ENCODE measurements around the gene TBKBP1. TPM values are rescaled to one million over a fixed set of nuclear protein-coding genes. Genes with fewer than 3 reads are reported as not detected.

TBKBP1 gene, protein sequence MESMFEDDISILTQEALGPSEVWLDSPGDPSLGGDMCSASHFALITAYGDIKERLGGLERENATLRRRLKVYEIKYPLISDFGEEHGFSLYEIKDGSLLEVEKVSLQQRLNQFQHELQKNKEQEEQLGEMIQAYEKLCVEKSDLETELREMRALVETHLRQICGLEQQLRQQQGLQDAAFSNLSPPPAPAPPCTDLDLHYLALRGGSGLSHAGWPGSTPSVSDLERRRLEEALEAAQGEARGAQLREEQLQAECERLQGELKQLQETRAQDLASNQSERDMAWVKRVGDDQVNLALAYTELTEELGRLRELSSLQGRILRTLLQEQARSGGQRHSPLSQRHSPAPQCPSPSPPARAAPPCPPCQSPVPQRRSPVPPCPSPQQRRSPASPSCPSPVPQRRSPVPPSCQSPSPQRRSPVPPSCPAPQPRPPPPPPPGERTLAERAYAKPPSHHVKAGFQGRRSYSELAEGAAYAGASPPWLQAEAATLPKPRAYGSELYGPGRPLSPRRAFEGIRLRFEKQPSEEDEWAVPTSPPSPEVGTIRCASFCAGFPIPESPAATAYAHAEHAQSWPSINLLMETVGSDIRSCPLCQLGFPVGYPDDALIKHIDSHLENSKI
- 13.9 and 16.3 TPM in 2 replicates for total RNA-seq (2014; rRNA removed; shearing (Covaris generic))

- Histone ChIP-seq H3K27me3 (ENCODE audit: control insufficient read depth, insufficient read depth, low read length) (no peaks in the 10 kb centered on the region), H3K36me3 (replicated peaks; ENCODE audit: control insufficient read depth, insufficient read depth, low read length) (no peaks in the 10 kb centered on the region), H3K4me3 (ENCODE audit: insufficient read depth, low read depth, low read length) (peak within 1 kb of the TSS; percentile 84)
- peak; percentile 97 for DNase-seq
Measured at GRCh38 chr17:47693731-47694580, at the start of gene TBKBP1. TSS of gene TBKBP1 (plus strand) at chr17:47694161. CDS start at chr17:47696113, 1,952 bp downstream.

DNA sequence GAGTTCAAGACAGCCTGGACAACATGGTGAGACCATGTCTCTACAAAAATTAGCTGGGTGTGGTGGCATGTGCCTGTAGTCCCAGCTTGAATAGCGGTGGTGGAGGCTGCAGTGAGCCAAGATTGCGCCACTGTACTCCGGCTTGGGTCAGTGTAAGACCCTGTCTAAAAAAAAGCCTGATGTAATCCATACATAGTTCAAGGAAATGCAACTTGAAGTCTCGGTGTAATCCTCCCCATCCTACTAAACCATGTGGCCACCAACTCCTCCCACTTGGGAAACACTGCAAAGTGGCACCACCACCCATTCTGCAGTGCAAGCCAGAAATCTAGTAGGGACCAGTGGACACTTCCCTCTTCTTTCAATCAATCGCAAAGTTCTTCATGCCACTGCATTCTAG, 49.6 kb upstream of the TBKBP1 start:
- Histone ChIP-seq H3K27me3 (ENCODE audit: control insufficient read depth, insufficient read depth, low read length) (no peaks in the 10 kb centered on the region), H3K36me3 (replicated peaks; ENCODE audit: control insufficient read depth, insufficient read depth, low read length) (no peaks in the 10 kb centered on the region), H3K4me3 (ENCODE audit: insufficient read depth, low read depth, low read length) (no peak overlapping the region)
- no peak for DNase-seq

- H3K36me3 ChIP-seq (replicated peaks; ENCODE audit: control insufficient read depth, insufficient read depth, low read length) = peaks cover 21% of the 10 kb centered on the region
- H3K27me3 ChIP-seq (ENCODE audit: control insufficient read depth, insufficient read depth, low read length) = no peaks in the 10 kb centered on the region
- DNase-seq = peak; percentile 96
- H3K4me3 ChIP-seq (ENCODE audit: insufficient read depth, low read depth, low read length) = peak within 1 kb of the TSS; percentile 93
Measured at GRCh38 chr17:47649153-47649971, 44.6 kb upstream of the TBKBP1 start, which contains the start of gene KPNB1. TSS of gene KPNB1 (plus strand) at chr17:47649919. CDS start at chr17:47650245, 326 bp downstream.

DNA sequence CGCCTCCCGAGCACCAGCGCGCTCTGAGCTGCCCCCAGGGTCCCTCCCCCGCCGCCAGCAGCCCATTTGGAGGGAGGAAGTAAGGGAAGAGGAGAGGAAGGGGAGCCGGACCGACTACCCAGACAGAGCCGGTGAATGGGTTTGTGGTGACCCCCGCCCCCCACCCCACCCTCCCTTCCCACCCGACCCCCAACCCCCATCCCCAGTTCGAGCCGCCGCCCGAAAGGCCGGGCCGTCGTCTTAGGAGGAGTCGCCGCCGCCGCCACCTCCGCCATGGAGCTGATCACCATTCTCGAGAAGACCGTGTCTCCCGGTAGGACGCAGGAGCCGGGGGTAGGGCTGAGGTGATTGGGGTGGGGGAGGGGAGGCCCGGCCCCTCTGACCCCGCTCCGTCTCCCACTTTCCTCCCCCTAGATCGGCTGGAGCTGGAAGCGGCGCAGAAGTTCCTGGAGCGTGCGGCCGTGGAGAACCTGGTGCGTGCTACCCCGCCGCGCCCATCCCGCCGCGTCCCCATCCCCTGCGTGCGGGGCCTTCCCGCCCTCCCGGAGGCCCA, 43.9 kb upstream of the TBKBP1 start:
- H3K4me3 ChIP-seq (ENCODE audit: insufficient read depth, low read depth, low read length) = peak overlapping the region; percentile 83
- DNase-seq = no peak
- peaks cover 26% of the 10 kb centered on the region for H3K36me3 ChIP-seq (replicated peaks; ENCODE audit: control insufficient read depth, insufficient read depth, low read length)
- H3K27me3 ChIP-seq (ENCODE audit: control insufficient read depth, insufficient read depth, low read length) = no peaks in the 10 kb centered on the region

- peaks cover 33% of the 10 kb centered on the region for H3K36me3 ChIP-seq (replicated peaks; ENCODE audit: control insufficient read depth, insufficient read depth, low read length)
- peak overlapping the region; percentile 83 for H3K4me3 ChIP-seq (ENCODE audit: insufficient read depth, low read depth, low read length)
- H3K27me3 ChIP-seq (ENCODE audit: control insufficient read depth, insufficient read depth, low read length) = no peaks in the 10 kb centered on the region
- peak; percentile 96 for DNase-seq
Measured at GRCh38 chr17:47650525-47651522, 43.1 kb upstream of the TBKBP1 start.

DNA sequence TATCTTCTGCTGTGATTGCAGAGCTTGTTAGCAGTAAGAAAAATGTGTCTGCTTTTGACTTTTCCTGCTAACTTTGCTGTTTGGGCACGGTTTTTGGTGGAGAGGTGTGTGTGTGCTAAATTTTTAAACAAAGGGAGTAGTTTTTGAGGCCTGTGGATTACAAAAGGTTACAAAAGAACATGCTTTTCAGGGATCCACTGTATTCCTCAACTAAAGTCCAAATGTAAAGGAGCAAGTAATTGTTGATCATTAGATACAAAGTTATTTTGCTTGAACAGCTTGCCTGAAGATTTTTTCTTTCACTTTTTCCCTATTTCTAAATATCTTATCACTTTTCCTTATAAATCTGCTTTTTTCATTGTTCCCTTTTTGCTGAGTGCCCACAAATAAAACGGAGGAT, 42.3 kb upstream of the TBKBP1 start:
- Histone ChIP-seq H3K27me3 (ENCODE audit: control insufficient read depth, insufficient read depth, low read length) (no peaks in the 10 kb centered on the region), H3K4me3 (ENCODE audit: insufficient read depth, low read depth, low read length) (no peak overlapping the region), H3K36me3 (replicated peaks; ENCODE audit: control insufficient read depth, insufficient read depth, low read length) (peaks cover 37% of the 10 kb centered on the region)
- DNase-seq = no peak

DNA sequence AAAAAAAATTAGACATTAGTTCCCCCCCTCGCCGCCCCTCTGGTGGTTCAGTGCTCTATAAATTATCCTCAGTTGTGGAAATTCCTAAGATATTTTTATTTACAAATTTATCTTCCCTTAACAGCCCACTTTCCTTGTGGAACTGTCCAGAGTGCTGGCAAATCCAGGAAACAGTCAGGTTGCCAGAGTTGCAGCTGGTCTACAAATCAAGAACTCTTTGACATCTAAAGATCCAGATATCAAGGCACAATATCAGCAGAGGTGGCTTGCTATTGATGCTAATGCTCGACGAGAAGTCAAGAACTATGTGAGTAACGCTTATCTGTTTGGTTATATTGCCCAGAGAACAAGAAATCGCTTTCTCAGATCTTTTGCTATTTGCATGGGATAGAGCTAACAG, 41.4 kb upstream of the TBKBP1 start:
- H3K4me3 ChIP-seq (ENCODE audit: insufficient read depth, low read depth, low read length) = no peak overlapping the region
- peaks cover 45% of the 10 kb centered on the region for H3K36me3 ChIP-seq (replicated peaks; ENCODE audit: control insufficient read depth, insufficient read depth, low read length)
- DNase-seq = no peak
- H3K27me3 ChIP-seq (ENCODE audit: control insufficient read depth, insufficient read depth, low read length) = no peaks in the 10 kb centered on the region

DNA sequence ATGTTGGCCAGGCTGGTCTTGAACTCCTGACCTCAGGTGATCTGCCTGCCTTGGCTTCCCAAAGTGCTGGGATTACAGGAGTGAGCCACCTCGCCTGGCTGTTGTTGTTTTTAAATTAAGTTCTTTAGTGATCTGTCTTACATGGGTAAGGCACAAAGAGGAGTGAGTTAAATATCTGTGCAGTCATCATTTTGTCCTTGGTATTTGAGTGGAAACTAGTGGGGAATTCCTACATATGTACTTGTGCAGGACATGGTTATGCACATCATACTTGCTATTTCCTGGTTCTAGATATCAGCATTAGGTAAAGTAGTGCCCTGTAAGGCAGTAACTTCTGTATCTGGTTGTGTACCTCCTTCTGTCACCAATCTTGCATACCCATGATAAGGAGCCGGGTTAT, 40.5 kb upstream of the TBKBP1 start:
- Histone ChIP-seq H3K36me3 (replicated peaks; ENCODE audit: control insufficient read depth, insufficient read depth, low read length) (peaks cover 54% of the 10 kb centered on the region), H3K4me3 (ENCODE audit: insufficient read depth, low read depth, low read length) (no peak overlapping the region), H3K27me3 (ENCODE audit: control insufficient read depth, insufficient read depth, low read length) (no peaks in the 10 kb centered on the region)
- no peak for DNase-seq

DNA sequence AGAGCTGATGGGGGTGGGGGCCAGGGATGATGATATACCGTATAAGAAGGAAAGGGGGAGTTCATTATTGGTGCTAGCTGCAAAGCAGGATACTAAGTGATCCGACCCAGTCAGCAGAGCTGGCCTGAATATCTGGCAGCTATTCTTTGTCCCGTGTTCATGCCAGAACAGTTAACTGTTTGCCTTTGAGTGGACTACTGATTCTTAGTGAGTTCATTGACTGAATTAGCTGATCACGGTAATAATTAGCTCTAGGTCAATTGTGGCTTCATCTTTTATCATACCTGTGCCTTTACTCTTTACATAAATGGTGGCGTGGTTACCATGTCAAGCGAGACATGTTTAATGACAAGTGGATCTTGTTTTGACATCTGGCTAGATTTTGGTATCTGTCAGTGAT, 39.0 kb upstream of the TBKBP1 start:
- H3K4me3 ChIP-seq (ENCODE audit: insufficient read depth, low read depth, low read length) = no peak overlapping the region
- no peaks in the 10 kb centered on the region for H3K27me3 ChIP-seq (ENCODE audit: control insufficient read depth, insufficient read depth, low read length)
- peaks cover 66% of the 10 kb centered on the region for H3K36me3 ChIP-seq (replicated peaks; ENCODE audit: control insufficient read depth, insufficient read depth, low read length)
- no peak for DNase-seq

- Histone ChIP-seq H3K27me3 (ENCODE audit: control insufficient read depth, insufficient read depth, low read length) (no peaks in the 10 kb centered on the region), H3K36me3 (replicated peaks; ENCODE audit: control insufficient read depth, insufficient read depth, low read length) (peaks cover 67% of the 10 kb centered on the region), H3K4me3 (ENCODE audit: insufficient read depth, low read depth, low read length) (no peak overlapping the region)
- no peak for DNase-seq
Measured at GRCh38 chr17:47660064-47660492, 33.9 kb upstream of the TBKBP1 start.

- Histone ChIP-seq H3K4me3 (ENCODE audit: insufficient read depth, low read depth, low read length) (no peak overlapping the region), H3K27me3 (ENCODE audit: control insufficient read depth, insufficient read depth, low read length) (no peaks in the 10 kb centered on the region), H3K36me3 (replicated peaks; ENCODE audit: control insufficient read depth, insufficient read depth, low read length) (peaks cover 58% of the 10 kb centered on the region)
- peak; percentile 35 for DNase-seq
Measured at GRCh38 chr17:47663912-47664623, 29.9 kb upstream of the TBKBP1 start.

DNA sequence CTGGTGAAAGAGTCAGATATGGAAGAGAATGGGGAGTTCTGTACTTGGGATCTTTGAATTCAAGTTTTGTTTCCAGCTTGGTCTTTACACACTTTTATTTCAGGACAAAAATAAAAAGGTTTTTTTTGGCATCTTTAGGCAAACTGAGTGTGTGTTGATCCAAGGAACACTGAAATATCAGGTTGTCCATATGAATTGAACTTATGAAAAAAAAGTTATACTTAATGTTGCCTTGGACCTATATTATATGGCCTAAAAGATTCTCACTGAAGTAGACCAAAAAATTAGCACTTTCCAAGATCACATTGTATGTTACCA, 29.4 kb upstream of the TBKBP1 start:
- H3K36me3 ChIP-seq (replicated peaks; ENCODE audit: control insufficient read depth, insufficient read depth, low read length) = peaks cover 59% of the 10 kb centered on the region
- DNase-seq = no peak
- no peaks in the 10 kb centered on the region for H3K27me3 ChIP-seq (ENCODE audit: control insufficient read depth, insufficient read depth, low read length)
- H3K4me3 ChIP-seq (ENCODE audit: insufficient read depth, low read depth, low read length) = no peak overlapping the region
